Gastroesophageal sphincter (tissue), 3 donors: Measurements from ENCODE around the gene SIGLEC1.
A peak's percentile ranks its signal among the peaks of the same experiment; 100 is the strongest.

Experiments used
- POLR2AphosphoS5 ChIP-seq: sonication (generic); formaldehyde crosslinking; IDR thresholded peaks from one replicate; pipeline ENCODE4 v1.6.1; 2017; ENCODE audit warnings: antibody characterized with exemption
- TF ChIP-seq, protein P1 (sequence below), 4 experiments: fragments of 200-600 bp in 2 of 4; fragments of 450-650 bp in 2 of 4; sonication (generic) in 1 of 4; IDR thresholded peaks; one replicate each; pipeline ENCODE4 v1.5.1; 2017 to 2019; ENCODE audit warnings: antibody characterized with exemption in 4 of 4, mild to moderate bottlenecking in 2 of 4, moderate library complexity in 2 of 4

DNA sequence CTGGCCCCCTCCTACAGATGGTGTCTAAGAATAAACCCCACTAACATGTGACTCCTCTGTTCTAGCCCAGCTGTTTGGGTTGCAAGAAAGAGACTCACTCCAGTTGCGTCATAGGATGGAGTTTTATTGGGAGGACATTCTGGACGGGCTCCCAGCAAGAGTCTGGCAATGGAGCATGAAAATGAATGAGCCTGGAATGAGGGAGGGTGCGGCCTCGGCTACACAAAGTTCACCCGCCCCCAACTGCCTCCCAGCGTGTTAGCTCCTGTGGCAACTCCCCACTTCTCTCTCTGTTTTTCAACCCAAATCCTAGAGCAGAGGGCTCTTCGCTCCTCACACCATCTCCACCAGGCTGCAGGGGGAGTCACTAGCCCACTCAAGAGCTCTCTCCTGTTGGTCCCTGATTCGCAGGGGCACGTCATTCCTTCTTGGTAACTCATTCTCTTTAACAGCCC lies 25.5 kb downstream of the SIGLEC1 start:
- TF ChIP-seq, protein P1, sequence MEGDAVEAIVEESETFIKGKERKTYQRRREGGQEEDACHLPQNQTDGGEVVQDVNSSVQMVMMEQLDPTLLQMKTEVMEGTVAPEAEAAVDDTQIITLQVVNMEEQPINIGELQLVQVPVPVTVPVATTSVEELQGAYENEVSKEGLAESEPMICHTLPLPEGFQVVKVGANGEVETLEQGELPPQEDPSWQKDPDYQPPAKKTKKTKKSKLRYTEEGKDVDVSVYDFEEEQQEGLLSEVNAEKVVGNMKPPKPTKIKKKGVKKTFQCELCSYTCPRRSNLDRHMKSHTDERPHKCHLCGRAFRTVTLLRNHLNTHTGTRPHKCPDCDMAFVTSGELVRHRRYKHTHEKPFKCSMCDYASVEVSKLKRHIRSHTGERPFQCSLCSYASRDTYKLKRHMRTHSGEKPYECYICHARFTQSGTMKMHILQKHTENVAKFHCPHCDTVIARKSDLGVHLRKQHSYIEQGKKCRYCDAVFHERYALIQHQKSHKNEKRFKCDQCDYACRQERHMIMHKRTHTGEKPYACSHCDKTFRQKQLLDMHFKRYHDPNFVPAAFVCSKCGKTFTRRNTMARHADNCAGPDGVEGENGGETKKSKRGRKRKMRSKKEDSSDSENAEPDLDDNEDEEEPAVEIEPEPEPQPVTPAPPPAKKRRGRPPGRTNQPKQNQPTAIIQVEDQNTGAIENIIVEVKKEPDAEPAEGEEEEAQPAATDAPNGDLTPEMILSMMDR (IDR thresholded peaks at IDR 0.05) = no peak
- peak; percentile 86 for TF ChIP-seq POLR2AphosphoS5
